ENCODE results near the gene SLC27A3. TPM values are rescaled to one million over a fixed set of nuclear protein-coding genes. Genes with fewer than 3 reads are reported as not detected.

Gene SLC27A3
- total and polyA plus RNA-seq, 2 of the 8 experiments (the other 6 are each of a cell fraction or from before 2014, with no cell fraction given) = 39.1 to 40.1 TPM

GRCh38 chr1:153777648-153778047 is 2.4 kb downstream of the SLC27A3 start:
- Histone ChIP-seq H4K8ac (ENCODE audit: extremely low read depth, insufficient read depth, low read length) (no peak overlapping the region), H2BK5ac (ENCODE audit: low read depth, low read length) (no peak overlapping the region), H3K4me3 (ENCODE audit: extremely low read depth in 1 of 4, insufficient read depth in 2 of 4, low read depth in 3 of 4, low read length in 4 of 4) (no peak overlapping the region), H2BK15ac (ENCODE audit: low read length) (no peak overlapping the region), H3K79me2 (ENCODE audit: control insufficient read depth in 1 of 2, insufficient read depth in 2 of 2, low read length in 2 of 2) (no peaks in the 10 kb centered on the region; a peak in 1 of 4 replicates), H4K20me1 (replicated peaks in 1 of 2; ENCODE audit: control insufficient read depth in 1 of 2, insufficient read depth in 2 of 2, low read length in 2 of 2) (no peaks in the 10 kb centered on the region), H3K4ac (replicated peaks; ENCODE audit: insufficient read length, low read depth, low read length) (no peak overlapping the region), H4K91ac (replicated peaks; ENCODE audit: insufficient read length, low read length) (peak overlapping the region; percentile 68), H3K36me3 (ENCODE audit: control insufficient read depth in 2 of 4, insufficient read depth in 4 of 4, low read length in 3 of 4) (peaks cover 0 to 9% (median 7%) of the 10 kb centered on the region in 4 experiments; a peak in 3 of 8 replicates), H2AK5ac (ENCODE audit: low read depth, low read length) (no peak overlapping the region), H3K27me3 (replicated peaks in 1 of 4; ENCODE audit: control insufficient read depth in 3 of 4, extremely low read depth in 1 of 4, insufficient read depth in 3 of 4, low read length in 3 of 4) (no peaks in the 10 kb centered on the region; a peak in 1 of 7 replicates), H3K9ac (replicated peaks in 1 of 4; ENCODE audit: extremely low read depth in 1 of 4, low read depth in 3 of 4, low read length in 3 of 4) (no peak overlapping the region), H3K4me2 (ENCODE audit: insufficient read depth in 1 of 2, low read depth in 2 of 2, low read length in 2 of 2) (no peak overlapping the region), H3K56ac (replicated peaks; ENCODE audit: insufficient read length, low read depth, low read length) (no peak overlapping the region), H3K18ac (ENCODE audit: extremely low read depth, low read length) (no peak overlapping the region), H2BK20ac (ENCODE audit: low read length) (no peak overlapping the region), H3K9me3 (ENCODE audit: insufficient read depth in 2 of 2, low read depth in 1 of 2, low read length in 1 of 2) (no peaks in the 10 kb centered on the region), H3K23me2 (ENCODE audit: low read depth, low read length) (peaks cover 11% of the 10 kb centered on the region), H2BK120ac (replicated peaks; ENCODE audit: low read depth, low read length) (no peak overlapping the region), H3K4me1 (replicated peaks in 1 of 4; ENCODE audit: control insufficient read depth in 3 of 4, insufficient read depth in 4 of 4, low read length in 3 of 4) (peaks cover 0 to 17% (median 11%) of the 10 kb centered on the region in 4 experiments; a peak in 6 of 7 replicates), H3K27ac (ENCODE audit: low read depth, low read length) (no peak overlapping the region), H3K14ac (ENCODE audit: insufficient read length) (no peak overlapping the region), H2AFZ (ENCODE audit: low read length) (no peak overlapping the region), H2BK12ac (ENCODE audit: low read depth, low read length) (peak overlapping the region; percentile 50; the same call in 1 of the 2 replicates), H4K5ac (ENCODE audit: insufficient read length, low read depth, low read length) (no peak overlapping the region), H3K23ac (ENCODE audit: insufficient read length) (no peak overlapping the region), H3K79me1 (ENCODE audit: low read depth, low read length) (peaks cover 5% of the 10 kb centered on the region; the same call in 1 of the 2 replicates)
- ChIA-PET CTCF (ENCODE audit: partially characterized antibody) (interaction anchor here (0.7 to 2.7 kb wide), 5 partner anchors 9 to 422 kb away, joined by 3 to 12 read pairs (median 4); no protein-coding TSS in a partner anchor), POLR2A (ENCODE audit: partially characterized antibody) (interaction anchor here (1.0 to 6.3 kb wide), 7 partner anchors 8 to 214 kb away, joined by 3 to 53 read pairs (median 5); partner anchors contain the start of genes CREB3L4, CRTC2, RPS27 and SLC39A1)
- no peak for DNase-seq (ENCODE audit: low read depth in 1 of 2, low spot score in 2 of 2)
- no peak for TF ChIP-seq EP300 (IDR thresholded peaks at IDR 0.05; ENCODE audit: borderline replicate concordance in 1 of 2, low read depth in 2 of 2, low read length in 2 of 2)
- no peak for TF ChIP-seq SIRT6 (IDR thresholded peaks at IDR 0.05; ENCODE audit: low read length)
- no peak for TF ChIP-seq CREB1 (IDR thresholded peaks at IDR 0.05)
- TF ChIP-seq RAD21 (IDR thresholded peaks at IDR 0.05 in 1 of 2, conservative IDR thresholded peaks at IDR 0.05 in 1 of 2; ENCODE audit: low read depth in 2 of 2, low read length in 2 of 2) = no peak
- TF ChIP-seq BACH1 (IDR thresholded peaks at IDR 0.05; ENCODE audit: low read length) = no peak
- no peak for TF ChIP-seq CTBP2 (IDR thresholded peaks at IDR 0.05; ENCODE audit: borderline replicate concordance, insufficient read depth, insufficient read length, low read length)
- TF ChIP-seq RNF2 (IDR thresholded peaks at IDR 0.05; ENCODE audit: borderline replicate concordance, low read depth, low read length, missing control alignments, poor library complexity, severe bottlenecking) = no peak
- no peak for TF ChIP-seq CBX5 (IDR thresholded peaks at IDR 0.05; ENCODE audit: low read depth, low read length)
- no peak for TF ChIP-seq TBP (IDR thresholded peaks at IDR 0.05; ENCODE audit: low read depth, low read length)
- TF ChIP-seq ATF3 (IDR thresholded peaks at IDR 0.05; ENCODE audit: insufficient read depth, low read depth, low read length) = no peak
- WGBS, 2 experiments (ENCODE audit: extremely low coverage in 1 of 2, insufficient coverage in 1 of 2, insufficient read length in 1 of 2, insufficient replicate concordance in 2 of 2, low coverage in 1 of 2, low lambda C conversion rate in 2 of 2, missing lambda C conversion rate in 1 of 2) = 89% methylated on average over 7 of the region's 7 CpGs; no CpG with 5 or more reads in 1 of the 2 experiments
- no peak for FAIRE-seq

Measured in H1 (cell line).